CD4-positive, alpha-beta T cell treated with Interleukin-17A for 1 hour (primary cell): ENCODE data around the gene ZNF81.
"Not testable (repeated sequence)": the region's sequence is repeated elsewhere in the genome, so short reads cannot be mapped to it uniquely, and the experiment has no call there.

Experiments used
- DNase-seq: peaks from one replicate; pipeline ENCODE4 v3.0.0-alpha.2; 2020

ZNF81 gene

GRCh38 chrX:47846040-47846439 is 9.3 kb downstream of the ZNF81 start:
- no peak for DNase-seq

DNA sequence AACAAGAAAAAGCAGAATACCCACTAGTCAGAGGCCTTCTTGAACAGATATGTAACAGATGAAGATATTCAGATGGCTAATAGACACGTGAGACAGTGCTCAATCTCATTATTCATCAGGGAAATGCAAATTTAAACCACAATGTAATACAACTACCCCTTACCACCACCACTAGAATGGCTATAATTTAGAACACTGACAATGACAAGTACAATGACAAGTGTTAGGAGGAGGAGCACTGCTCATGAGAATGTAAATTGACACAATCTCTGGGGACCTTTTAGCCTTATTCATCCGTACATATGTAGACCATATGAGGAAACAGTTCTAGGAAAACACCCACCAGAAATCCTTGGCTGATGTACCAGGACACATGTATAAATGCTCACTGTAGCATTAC is 13.1 kb downstream of the ZNF81 start:
- no peak for DNase-seq

- not testable (repeated sequence) for DNase-seq
These were observed 13.7 kb downstream of the ZNF81 start for GRCh38 chrX:47850389-47850788.

DNA sequence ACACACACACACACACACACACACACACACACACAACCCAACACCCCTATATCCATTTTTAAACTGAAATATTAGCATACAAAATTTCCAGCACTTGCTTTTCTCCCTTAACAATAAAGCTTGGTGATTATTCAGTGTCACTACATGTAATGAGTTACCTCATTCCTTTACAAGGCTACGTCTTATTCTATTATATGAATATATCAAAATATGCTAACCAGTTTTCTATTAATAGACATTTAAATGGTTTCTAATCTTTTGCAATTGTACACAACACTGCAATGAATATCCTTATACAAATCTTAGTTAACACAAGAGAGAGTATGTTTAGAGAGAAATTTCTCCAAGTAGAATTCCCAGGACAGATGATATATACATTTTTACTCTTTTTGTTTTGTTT is 14.2 kb downstream of the ZNF81 start:
- no peak for DNase-seq

DNA sequence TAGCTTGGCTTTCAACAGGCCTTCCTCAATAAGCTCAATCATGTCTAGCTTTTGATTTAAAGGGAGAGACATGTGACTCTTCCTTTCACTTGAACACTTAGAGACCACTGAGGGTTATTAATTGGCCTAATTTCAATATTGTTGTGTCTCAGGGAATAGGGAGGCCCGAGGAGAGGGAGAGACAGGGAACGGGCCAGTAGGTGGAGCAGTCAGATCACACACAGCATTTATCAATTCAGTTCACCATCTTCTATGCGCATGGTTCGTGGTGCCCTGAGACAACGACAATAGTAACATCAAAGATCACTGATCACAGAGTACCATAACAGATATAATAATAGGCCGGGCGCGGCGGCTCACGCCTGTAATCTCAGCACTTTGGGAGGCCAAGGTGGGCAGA is 17.8 kb downstream of the ZNF81 start:
- DNase-seq, result peak; percentile 28

DNA sequence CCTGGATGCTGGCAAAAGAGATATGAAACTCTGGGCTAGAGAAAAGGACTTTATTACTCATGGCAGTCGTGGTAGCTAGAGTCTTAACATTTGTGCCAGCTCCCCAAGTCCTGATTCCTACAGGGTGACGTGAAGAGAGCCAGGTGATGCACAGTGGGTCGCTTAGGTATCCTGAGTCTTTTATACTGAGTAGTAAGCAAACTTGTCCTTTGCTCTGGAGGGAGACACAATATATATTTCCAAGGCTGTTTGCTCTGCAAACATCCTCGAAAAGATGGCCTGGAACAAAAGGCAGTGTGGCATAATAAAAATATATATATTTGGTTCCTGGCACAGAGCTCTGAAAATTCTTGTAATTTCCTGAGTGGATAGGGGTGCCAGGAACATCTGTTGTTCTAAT is 23.0 kb downstream of the ZNF81 start:
- DNase-seq, result no peak

GRCh38 chrX:47862680-47863079 is 26.0 kb downstream of the ZNF81 start:
- DNase-seq, result no peak

DNA sequence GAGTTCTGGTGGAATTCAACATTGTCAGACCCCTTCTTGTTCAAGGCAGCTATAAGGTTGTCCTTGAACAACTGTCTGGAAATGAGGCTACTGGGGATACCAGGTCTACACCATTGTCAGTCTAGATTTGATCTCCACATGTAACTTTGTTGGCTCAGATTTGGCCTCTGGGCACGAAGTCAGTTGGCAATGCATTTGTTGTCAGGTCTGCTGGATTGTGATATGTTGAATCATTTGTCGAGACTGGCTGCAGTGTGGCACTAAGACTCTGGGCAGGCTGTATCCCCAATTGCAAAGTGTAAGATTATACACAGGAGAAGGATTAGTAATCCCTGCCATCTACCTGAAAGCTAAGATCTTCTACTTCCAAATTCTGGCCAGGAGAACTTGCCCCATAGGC is 26.5 kb downstream of the ZNF81 start:
- DNase-seq, result no peak

DNA sequence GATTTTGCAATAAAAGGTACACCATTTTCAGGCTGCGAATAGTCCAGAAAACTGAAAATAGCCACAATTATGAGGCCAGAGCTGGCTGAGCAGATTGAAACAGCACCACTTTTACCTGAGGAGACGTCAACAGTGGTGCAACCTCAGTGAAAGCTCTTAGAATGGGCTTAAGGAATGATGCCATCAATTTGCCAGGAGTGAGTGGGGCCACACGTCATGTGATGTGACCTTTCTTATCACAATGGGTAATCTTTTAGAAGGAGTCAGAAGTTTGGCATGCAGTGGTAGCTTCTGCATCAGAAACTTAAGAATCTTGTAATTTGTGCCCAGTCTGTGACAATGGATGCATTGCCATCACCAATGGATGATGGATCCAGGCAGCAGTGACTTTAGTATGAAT is 27.6 kb downstream of the ZNF81 start:
- DNase-seq, result no peak

GRCh38 chrX:47864785-47865184 is 28.1 kb downstream of the ZNF81 start:
- no peak for DNase-seq

DNA sequence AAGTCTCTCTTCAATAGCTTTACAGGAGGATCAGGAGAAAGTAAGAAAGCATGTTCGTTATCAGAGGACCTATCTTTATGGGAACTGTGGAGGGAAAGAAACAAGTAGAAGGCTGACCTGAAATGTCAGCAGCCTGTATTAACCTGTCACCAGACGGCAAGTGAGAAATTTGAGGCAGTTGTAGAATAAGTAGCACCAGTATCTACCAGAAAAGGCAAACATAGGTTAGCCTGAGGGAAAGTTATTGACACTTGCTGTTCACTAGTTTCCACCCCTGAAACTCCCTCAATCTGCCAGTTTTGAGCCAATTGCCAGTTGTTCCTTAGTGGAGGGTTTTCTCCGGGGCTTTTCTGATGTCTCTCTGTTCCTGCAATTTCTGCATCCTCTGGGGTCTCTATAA is 36.4 kb downstream of the ZNF81 start:
- DNase-seq, result no peak

GRCh38 chrX:47877327-47877726 is 40.6 kb downstream of the ZNF81 start:
- DNase-seq, result no peak

GRCh38 chrX:47878198-47878597 is 41.5 kb downstream of the ZNF81 start:
- DNase-seq, result no peak

GRCh38 chrX:47879463-47879862 is 42.8 kb downstream of the ZNF81 start:
- no peak for DNase-seq

DNA sequence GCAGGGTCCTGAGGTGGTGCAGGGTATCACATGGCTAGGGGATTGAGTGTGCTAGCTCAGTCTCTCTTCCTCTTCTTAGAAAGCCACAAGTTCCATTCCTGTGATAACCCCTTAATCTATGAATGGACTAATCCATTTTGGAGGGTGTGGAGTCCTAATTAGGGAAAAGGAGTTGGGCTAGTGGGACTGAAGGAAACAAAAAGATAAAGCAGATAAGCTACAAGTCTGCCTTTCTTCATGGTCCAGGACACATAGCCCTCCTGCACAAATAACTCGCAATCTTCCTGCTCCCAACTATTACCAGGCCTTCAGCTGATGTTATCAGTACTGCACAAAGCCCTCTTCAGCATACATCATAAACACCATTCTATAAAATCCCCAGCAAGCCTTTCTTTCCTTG is 44.2 kb downstream of the ZNF81 start:
- no peak for DNase-seq

DNA sequence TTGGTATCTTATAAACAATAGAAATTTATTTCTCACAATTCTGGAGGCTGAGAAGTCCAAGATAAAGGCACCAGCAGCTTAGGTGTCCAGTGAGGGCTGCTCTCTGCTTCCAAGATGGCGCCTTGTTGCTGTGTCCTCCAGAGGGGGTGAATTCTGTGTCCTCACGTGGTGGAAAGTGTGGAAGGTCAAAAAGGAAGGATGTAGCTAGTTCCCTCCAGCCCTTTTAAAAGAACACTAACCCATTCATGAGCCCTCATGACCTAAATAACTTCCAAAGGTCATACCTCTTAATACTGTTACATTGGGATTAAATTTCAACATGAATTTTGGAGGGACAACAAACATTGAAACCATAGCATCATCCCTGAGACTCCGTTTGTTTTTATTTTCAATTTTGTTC is 48.8 kb downstream of the ZNF81 start:
- no peak for DNase-seq

DNA sequence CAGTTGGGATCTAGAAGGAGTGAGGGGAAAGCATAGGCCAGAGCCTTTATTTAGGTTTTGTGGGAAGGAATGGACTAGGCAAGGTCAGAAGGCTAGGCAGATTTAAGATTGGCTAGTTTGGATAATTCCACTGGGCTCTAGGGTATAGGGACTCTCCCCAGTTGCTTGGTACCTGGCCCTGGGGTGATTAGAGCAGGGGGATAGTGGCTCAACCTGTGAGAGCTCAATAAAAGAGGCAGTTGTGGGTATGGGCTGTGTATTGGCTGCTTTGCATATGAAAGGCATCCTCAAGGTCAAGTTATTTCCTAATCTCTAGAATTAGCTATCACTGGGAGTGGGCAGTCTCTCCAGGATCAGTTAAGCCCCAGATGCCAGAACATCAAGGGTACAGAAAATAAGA is 61.3 kb downstream of the ZNF81 start:
- DNase-seq, result no peak

GRCh38 chrX:47900833-47901232 is 64.1 kb downstream of the ZNF81 start:
- no peak for DNase-seq

GRCh38 chrX:47902161-47902560 is 65.5 kb downstream of the ZNF81 start:
- no peak for DNase-seq

DNA sequence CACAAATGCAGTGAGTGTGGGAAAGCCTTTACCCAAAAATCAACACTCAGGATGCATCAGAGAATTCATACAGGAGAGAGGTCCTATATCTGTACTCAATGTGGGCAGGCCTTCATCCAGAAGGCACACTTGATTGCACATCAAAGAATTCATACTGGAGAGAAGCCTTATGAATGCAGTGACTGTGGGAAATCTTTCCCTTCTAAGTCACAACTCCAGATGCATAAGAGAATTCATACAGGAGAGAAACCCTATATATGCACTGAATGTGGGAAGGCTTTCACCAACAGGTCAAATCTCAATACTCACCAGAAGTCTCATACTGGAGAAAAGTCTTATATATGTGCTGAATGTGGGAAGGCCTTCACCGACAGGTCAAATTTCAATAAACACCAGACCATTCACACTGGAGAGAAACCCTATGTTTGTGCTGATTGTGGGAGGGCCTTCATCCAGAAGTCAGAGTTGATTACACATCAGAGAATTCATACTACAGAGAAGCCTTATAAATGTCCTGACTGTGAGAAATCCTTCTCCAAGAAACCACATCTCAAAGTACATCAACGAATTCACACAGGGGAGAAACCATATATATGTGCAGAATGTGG is 79.3 kb downstream of the ZNF81 start:
- no peak for DNase-seq

DNA sequence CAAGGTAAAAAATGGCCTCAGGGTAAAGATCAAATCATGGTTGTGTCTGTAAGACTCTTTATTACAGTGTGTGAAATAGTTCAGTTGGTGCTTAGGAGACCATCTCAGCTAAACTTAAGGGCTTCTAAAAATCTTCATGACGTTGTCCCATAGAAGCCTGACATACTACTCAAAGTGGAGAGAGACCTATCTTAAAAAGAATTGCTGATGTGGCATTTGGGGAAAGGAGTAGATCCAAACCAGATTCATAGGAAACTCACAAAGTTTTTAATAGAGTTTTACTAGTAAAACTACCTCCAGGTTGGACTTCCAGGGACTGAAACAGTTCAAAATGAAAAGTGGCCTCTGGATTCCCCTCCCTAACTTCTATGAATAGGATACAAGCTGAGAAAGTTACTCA is 81.6 kb downstream of the ZNF81 start:
- DNase-seq, result no peak

DNA sequence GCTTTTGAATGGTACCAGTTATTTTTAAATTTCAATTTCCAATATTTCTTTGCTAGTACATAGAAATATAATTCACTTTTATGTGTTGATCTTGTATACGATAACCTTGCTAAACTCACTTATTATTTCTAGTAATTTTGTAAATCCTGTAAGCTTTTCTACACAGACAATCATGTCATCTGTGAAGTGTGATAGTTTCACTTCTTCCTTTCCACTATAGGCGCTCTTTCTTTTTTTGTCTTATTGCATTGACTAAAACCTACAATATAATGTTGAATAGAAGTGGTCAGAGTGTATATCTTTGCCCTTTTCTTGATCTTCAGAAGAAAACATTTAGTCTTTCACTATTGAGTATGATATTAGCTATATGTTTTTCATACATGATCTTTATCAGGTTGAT is 90.5 kb downstream of the ZNF81 start:
- DNase-seq, result no peak

GRCh38 chrX:47931970-47932369 is 95.3 kb downstream of the ZNF81 start:
- DNase-seq, result not testable (repeated sequence)

DNA sequence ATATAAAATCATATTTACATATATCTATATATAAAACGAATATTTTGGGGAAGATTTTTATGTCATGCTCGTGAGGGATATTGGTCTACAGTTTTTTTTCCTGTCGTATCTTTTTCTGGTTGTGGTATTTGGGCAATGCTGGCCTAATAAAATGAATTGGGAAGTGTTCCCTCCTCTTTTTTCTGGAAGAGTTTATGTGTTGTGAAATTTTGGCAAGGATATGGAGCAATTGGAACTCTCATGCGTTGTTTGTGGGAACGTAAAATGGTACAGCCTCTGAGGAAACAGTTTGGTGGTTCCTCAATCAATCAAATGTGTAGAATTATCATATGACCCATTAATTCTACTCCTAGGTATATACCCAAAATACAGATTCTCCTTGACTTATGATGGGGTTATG is 97.2 kb downstream of the ZNF81 start:
- no peak for DNase-seq

GRCh38 chrX:47936224-47936939 is 99.7 kb downstream of the ZNF81 start:
- DNase-seq, result no peak
